HG02973 (cell line): Measurements from ENCODE around the gene KISS1.

Source experiments
- ATAC-seq: cut with Tn5 transposase; IDR thresholded peaks from one replicate; pipeline ENCODE4 v1.9.1; 2021; ENCODE audit warnings: moderate library complexity; ENCODE audit not compliant: unreplicated experiment

KISS1 gene

GRCh38 chr1:204162494-204163074, 33.7 kb downstream of the KISS1 start:
- no peak for ATAC-seq

GRCh38 chr1:204161609-204162493, 34.4 kb downstream of the KISS1 start:
- ATAC-seq: no peak

GRCh38 chr1:204157962-204158361, 38.3 kb downstream of the KISS1 start:
- no peak for ATAC-seq

DNA sequence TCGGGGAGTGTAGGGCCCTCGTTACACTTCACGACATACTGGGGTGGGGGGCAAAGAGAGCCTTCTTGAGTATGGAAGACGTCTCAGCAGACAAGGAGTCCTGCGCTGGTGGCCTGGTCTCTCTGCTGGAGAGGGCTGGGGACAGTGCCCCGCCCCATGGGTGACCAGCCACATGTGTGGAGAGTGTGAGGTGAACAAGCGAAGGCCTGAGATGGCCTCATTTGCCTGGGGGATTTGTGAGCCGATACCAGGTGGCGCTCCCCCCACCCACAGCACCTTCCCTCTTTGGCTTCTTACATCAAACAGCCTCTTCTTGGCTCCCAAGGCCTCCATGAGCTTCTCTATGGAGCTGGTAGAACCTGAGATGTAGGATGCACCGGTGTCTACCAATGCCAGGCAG, 40.4 kb downstream of the KISS1 start:
- ATAC-seq: no peak

DNA sequence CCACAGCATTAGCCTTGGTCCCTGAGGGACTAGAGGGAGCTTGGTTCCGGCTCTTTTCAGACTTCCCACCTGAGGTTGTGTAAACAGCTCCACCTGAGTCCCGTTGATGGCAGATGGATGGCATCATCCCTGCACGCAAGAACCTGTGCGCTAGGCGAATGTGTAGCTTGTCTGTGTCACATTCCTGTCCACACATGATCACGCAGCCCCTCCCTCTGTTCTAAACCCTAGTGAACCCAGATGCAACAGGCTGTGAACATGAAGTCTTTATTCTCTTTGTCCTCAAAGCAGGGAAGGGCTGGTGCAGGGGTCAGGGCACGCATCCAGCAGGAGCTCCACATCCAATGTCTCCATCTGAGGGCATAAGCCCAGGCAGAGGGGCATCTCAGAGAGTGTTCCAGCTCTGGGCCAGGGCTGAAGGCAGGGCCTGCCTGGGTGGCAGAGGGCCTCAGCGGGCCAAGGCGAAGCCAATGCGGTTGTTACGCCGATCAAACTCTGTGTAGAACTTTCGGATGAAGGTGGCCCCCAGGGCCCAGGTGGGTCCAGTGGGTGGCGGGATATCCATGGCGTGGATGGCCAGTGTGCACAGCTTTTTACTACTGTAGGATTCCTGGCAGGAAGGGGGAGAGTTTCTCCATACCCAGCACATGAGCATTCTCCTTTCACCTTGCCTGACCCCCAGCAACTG, 41.6 kb downstream of the KISS1 start:
- no peak for ATAC-seq

GRCh38 chr1:204153667-204154066, 42.6 kb downstream of the KISS1 start:
- no peak for ATAC-seq

DNA sequence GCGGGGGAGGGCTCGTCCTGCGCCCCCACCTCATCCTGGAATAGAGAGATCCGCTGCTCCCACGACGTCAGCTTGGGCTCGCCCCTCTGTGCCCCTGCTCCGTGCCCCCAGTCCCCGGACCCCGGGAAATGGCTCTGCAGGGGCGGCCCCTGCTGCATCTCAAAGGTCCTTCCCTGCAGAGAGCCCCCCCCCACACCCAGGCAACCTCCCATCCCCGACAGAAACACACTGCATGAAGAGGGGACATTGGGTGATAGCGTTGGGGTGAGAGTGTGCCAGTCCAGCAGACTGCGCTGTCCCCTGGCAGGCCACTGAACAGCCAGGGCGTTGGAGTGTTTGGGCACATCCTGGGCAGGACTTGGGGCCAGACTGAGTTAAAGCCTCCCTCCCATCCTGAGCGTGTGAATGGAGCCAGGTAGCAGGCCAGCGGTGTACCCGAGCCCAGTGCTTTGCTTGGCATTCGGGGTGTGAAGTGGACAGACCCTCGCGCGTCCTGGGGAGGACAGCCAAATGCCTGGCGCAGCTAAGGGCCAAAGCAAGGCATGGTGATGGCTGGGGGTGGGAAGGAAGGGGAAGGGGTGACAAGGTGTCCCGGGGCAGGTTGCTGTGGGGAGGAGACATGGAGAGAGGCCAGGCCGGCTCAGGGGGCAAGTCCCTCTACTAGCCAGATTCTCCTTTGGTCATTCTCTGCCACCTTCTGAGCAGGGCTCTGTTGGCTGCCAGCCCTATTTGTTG, 43.8 kb downstream of the KISS1 start:
- no peak for ATAC-seq

DNA sequence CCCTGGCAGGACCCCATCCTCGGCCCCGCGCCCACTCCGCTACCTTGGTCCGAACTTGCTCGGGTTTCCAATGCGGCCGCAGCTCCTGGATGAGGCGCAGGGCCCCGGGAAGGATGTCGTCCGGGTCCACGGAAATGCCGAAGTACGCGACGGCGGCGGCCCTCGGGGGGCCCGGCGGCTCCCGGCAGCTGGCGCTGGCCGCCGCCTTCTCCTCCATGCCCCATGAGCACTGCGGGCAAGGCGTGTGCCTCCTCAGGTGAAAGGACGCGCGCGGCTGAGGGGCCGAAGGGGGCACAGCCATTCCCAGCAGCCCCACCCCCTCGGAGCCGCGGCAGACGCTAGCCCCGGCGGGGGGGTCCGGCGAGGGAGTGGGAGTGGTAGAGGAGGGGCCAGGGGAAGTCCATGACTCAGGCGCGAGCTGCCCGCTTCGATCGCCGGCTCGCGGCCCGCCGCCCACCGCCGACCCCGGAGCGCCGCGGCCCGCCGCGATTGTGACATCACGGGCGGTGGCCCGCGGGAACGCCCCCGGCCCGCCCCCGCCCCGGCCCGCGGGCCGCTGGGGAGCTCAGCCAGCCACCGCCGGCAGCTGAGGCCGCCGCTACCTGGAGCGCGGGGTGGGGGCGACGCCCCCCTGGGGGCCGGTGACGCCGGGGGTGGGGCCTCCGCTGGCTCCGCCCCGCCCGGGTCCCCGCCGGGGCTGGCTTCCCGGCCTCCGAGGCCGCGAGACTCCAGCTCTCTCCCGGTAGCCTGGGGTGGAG, 44.6 kb downstream of the KISS1 start, which contains the start of gene ETNK2:
TSS of gene ETNK2 (minus strand) at position 493 of the 758 bp plus-strand sequence. CDS start at position 301, 192 bp downstream.
- ATAC-seq: no peak

GRCh38 chr1:204150702-204151551, 45.4 kb downstream of the KISS1 start:
- ATAC-seq: no peak

DNA sequence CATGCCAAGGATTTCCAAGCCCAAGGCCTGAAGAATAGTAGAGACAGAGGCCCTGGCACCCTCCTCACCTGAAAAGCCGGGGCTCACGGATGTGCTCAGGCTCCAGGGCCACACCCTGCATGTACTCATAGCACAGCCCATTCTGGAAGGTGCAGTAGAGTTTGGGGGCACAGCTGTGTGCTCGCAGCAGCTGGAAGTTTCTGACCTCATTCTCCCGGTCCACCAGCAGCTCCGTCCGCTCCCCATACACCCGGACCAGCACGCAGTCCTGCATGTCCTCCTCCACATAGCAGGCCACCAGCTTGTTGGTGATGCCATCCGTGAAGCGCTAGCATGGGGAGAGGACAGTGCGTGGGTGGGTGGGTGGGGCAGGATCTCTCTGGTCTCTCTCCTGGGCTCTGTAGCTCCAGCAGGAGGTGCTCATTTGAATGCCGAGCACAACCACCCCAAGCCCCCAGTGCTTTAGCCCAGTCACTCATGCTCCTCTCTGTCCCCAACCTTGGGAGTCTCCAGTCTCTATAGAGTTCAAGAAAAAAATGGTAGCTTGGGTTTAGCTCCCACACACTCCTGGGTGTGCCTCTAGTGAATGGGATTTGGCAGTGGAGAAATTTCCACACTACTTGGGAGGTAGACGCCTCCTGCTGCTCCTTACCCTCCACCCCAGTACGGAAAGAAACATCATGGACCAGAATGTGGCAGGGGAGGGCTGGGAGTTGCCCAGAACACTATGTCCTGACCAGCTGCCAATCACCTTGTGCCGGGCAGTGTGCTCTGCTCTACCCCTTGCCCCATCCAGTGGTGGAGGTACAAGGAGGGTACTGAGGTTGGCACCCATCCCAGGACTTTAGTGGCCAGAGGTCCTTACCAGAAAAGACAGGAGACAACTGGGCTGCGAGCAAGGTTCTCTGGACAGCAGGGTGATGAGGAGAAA, 46.4 kb downstream of the KISS1 start:
- no peak for ATAC-seq

DNA sequence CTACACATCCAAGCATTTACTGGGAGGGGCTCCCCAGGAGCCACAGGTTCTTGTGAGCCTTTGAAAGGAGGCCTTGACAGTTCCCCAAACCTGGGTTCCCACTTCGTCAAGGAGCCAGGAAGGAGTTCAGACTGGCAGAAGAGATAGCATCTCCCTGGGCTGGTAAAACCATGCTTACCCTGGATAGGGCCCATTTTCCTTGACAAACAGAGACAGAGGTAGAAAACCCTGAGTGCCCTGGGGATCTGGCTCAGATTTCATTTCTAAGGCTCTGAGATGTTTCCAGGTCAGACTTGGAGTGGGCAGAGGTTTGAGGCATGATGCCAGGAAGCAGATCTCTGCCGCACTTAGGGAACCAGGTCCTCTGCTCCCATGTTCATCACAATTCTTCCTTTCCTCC, 47.2 kb downstream of the KISS1 start:
- no peak for ATAC-seq

DNA sequence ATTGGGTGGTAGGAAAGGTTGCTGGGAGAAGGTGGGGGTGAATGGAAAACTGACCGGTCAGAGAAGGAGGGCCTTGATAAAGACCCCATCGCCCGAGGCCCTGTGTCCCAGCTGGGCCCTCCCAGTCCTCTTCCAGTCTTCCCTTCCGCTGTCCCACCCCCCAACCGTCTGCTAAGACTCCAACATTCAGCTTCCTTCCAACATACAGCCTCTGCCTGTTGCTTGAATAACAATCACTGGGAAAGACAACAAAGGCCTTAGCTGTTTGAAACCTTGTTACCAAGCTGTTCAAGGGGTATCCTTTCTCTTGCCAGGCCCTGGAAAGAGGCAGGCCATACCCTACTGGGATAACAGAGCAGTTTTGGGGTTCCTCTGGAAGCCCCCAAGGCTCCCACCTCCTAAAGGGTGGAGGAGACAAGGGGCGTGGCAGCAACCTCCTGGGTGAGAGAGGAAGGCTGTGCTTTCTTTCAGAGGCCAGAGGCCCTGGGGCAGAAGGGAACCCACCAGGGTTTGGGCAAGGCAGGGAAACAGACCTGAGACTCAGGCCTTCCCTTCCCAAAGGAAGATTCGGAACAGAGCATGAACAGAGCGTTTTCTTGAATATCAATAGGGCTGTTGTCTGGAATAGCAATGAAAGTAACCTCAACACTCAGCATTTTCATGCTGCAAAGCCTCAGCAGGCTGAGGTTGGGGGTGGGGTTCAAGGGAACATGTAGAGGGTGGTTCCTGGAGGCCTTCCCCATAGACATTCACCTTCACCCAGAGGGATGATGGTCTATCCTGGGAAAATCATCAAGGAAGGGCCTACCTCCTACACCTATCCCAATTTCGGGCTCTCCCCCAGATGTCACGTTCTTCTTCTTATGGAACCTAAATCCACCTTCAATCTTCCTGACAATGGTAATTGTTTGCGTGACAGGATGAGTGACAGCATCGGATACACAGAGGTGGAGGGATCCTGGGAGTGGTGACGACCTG, 48.6 kb downstream of the KISS1 start:
- no peak for ATAC-seq

DNA sequence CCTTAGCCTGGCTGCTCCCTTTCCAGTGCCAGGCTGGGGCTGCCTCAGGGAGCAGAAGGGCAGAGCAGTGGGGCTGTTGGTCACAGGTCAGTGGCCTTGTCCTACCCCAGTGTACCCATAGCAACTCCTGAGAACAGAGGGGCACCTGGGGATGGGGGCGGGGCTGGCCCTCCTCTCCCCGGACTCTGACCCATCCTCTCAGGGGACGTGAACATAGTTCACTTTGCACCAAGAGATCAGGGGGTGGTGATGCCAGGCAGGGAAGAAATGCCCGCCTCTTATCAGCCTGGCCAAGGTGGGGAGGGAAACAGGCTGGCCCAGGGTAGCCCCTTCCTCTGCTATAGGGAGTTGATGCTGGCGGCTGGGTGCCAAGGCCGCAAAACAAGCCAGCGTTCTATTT, 49.3 kb downstream of the KISS1 start:
- ATAC-seq: no peak

- no peak for ATAC-seq
Measured at GRCh38 chr1:204146309-204146708, 50.0 kb downstream of the KISS1 start.

GRCh38 chr1:204145033-204145504, 51.2 kb downstream of the KISS1 start:
- ATAC-seq: no peak

DNA sequence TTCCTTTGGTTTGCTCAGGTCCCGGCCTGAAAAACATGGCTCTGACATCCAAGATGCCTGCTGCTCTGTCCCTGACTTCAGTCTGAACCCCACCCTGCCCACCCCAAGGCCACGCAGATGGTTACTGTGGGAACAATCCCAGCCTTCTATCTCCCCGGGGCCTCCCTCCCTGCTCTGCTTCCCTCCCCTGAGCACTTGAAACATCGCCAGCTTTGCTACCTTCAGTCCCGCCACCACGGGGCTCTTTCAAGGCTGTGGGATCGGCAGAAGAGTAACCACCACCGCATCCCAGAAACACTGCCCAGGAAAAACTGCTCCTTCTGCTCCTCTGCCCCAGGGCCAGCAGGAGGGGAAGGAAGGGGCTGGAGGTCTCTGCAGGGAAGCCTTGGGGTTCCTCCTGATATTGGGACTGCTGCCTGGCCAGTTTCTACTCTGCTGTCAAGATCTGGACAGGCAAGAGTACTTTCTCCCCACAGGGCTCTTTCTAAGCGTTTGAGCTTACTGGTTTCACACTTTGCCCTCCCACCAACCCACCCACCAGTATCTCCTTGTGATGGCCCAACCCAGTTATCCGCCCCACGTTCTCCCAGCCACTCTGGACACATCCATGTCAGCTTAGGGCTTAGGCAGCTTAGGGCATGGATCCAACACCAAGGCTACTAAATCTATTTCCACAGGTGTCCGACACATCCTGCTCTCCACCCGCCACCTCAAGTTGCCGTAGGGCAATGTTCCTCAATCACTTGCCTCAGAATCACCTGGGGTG, 52.8 kb downstream of the KISS1 start:
- no peak for ATAC-seq
